PC-3 (cell line): Measurements from ENCODE around the gene GULP1. TPM values are rescaled to one million over a fixed set of nuclear protein-coding genes. Genes with fewer than 3 reads are reported as not detected.

Source experiments
- ATAC-seq: fragments of 200-7000 bp; cut with Tn5 transposase; 2 replicates; pipeline ENCODE4 v1.9.1; 2020; ENCODE audit warnings: mild to moderate bottlenecking, moderate library complexity
- BruUV-seq: library from RNA; stranded (reverse); fragments of 400-500 nt; replicated peaks from 2 replicates; lab custom pipeline; 2021; lab: Mats Ljungman, UMichigan
- CTCF ChIA-PET: fragments of 300-600 bp; sonication (Branson Sonifier 250); formaldehyde crosslinking; loops from one replicate; lab custom pipeline; 2022; ENCODE audit warnings: antibody characterized with exemption; lab: Charles Lee
- POLR2A ChIA-PET: fragments of 300-600 bp; sonication (Branson Sonifier 250); formaldehyde crosslinking; loops from one replicate; lab custom pipeline; 2022; ENCODE audit warnings: antibody characterized with exemption; ENCODE audit not compliant: unreplicated experiment; lab: Charles Lee
- DNase-seq: peaks from one replicate; pipeline ENCODE4 v3.0.0-alpha.2; 2015
- H2AFZ ChIP-seq: fragments of 300-600 bp; sonication (generic); 2 replicates; pipeline ENCODE4 v1.6.0; 2016; ENCODE audit warnings: antibody characterized with exemption, low read length
- H3F3A ChIP-seq: fragments of 300-600 bp; sonication (generic); one replicate; pipeline ENCODE4 v1.6.0; 2017; ENCODE audit warnings: antibody characterized with exemption, low read length, control low read depth, mild to moderate bottlenecking; ENCODE audit not compliant: unreplicated experiment
- H3K27ac ChIP-seq: fragments of 300-600 bp; sonication (generic); 2 replicates; pipeline ENCODE4 v1.5.1; 2016; ENCODE audit warnings: mild to moderate bottlenecking, low read length
- H3K27me3 ChIP-seq: fragments of 300-600 bp; sonication (generic); 2 replicates; pipeline ENCODE4 v1.6.1; 2016; ENCODE audit warnings: low read length, mixed read lengths
- H3K36me3 ChIP-seq: fragments of 300-600 bp; sonication (generic); 2 replicates; pipeline ENCODE4 v1.6.1; 2016; ENCODE audit warnings: low read depth, mixed run types, low read length, mixed read lengths
- H3K4me1 ChIP-seq: fragments of 300-600 bp; sonication (generic); 2 replicates; pipeline ENCODE4 v1.5.1; 2016; ENCODE audit warnings: low read length; ENCODE audit not compliant: insufficient read depth
- H3K4me2 ChIP-seq: fragments of 300-600 bp; sonication (generic); 2 replicates; pipeline ENCODE4 v1.6.0; 2016; ENCODE audit warnings: low read length
- H3K4me3 ChIP-seq: fragments of 300-600 bp; sonication (generic); 2 replicates; pipeline ENCODE4 v1.5.1; 2016; ENCODE audit warnings: mild to moderate bottlenecking, low read length, mixed read lengths
- H3K79me2 ChIP-seq: fragments of 300-600 bp; sonication (generic); 2 replicates; pipeline ENCODE4 v1.6.1; 2017; ENCODE audit warnings: low read length, mixed read lengths
- H3K9ac ChIP-seq: fragments of 300-600 bp; sonication (generic); 2 replicates; pipeline ENCODE4 v1.6.0; 2016; ENCODE audit warnings: mild to moderate bottlenecking, low read length
- H3K9me2 ChIP-seq: fragments of 300-600 bp; sonication (generic); replicated peaks from 2 replicates; pipeline ENCODE4 v1.6.1; 2016; ENCODE audit warnings: mixed run types, low read length, mixed read lengths
- H3K9me3 ChIP-seq: fragments of 300-600 bp; sonication (generic); 2 replicates; pipeline ENCODE4 v1.6.1; 2016; ENCODE audit warnings: low read length, mixed read lengths
- H4K20me1 ChIP-seq: fragments of 300-600 bp; sonication (generic); 2 replicates; pipeline ENCODE4 v1.6.1; 2016; ENCODE audit warnings: low read length, mixed read lengths
- CTCF ChIP-seq: fragments of 300-600 bp; sonication (generic); conservative IDR thresholded peaks from 2 replicates; pipeline ENCODE4 v1.5.1; 2017; ENCODE audit warnings: antibody characterized with exemption, low read depth, mild to moderate bottlenecking, low read length
- EZH2 ChIP-seq: fragments of 300-600 bp; sonication (generic); IDR thresholded peaks from one replicate; pipeline ENCODE4 v1.6.1; 2017; ENCODE audit warnings: antibody characterized with exemption, mild to moderate bottlenecking, low read length; ENCODE audit not compliant: unreplicated experiment
- EZH2phosphoT487 ChIP-seq: fragments of 300-600 bp; sonication (generic); IDR thresholded peaks from 2 replicates; pipeline ENCODE4 v1.6.1; 2018; ENCODE audit warnings: mild to moderate bottlenecking, antibody characterized with exemption, low read length, borderline replicate concordance
- intact Hi-C: fragments of 100-400 bp; cut with micrococcal nuclease; formaldehyde crosslinking; loops from 2 replicates; pipeline ENCODE4 v1.9.0; 2023
- total RNA-seq: library from RNA; depleted of rRNA; stranded (reverse); fragments of >200 nt; gene quantifications from 2 replicates; pipeline ENCODE4 v1.2.3, GENCODE V29; 2014

GULP1 gene
- total RNA-seq, 1 experiment from 2014 or later, result 25.5 TPM

- no peak overlapping the region for H3K4me3 ChIP-seq
- H3K27me3 ChIP-seq, result no peaks in the 10 kb centered on the region
- no TSS peak for BruUV-seq
- no peak overlapping the region for H3K9ac ChIP-seq
- H3F3A ChIP-seq, result no peaks in the 10 kb centered on the region
- CTCF ChIA-PET, result no interaction called here
- no peaks in the 10 kb centered on the region for H3K4me1 ChIP-seq
- H3K4me2 ChIP-seq, result no peak overlapping the region
- H3K9me3 ChIP-seq, result no peaks in the 10 kb centered on the region
- no peak overlapping the region for H3K27ac ChIP-seq
- POLR2A ChIA-PET, result interaction anchor here (0.5 kb wide), 1 partner anchor 53 kb away, joined by 3 read pairs; no protein-coding TSS in a partner anchor
- no peaks in the 10 kb centered on the region for H3K9me2 ChIP-seq
- H4K20me1 ChIP-seq, result no peaks in the 10 kb centered on the region
- H2AFZ ChIP-seq, result no peak overlapping the region
- DNase-seq (no peak), ATAC-seq (no peak)
- TF ChIP-seq CTCF (no peak), EZH2 (no peak), EZH2phosphoT487 (no peak)
- intact Hi-C loops, result no loop called here
- no peaks in the 10 kb centered on the region for H3K79me2 ChIP-seq
- H3K36me3 ChIP-seq, result no peaks in the 10 kb centered on the region
These were observed 159.2 kb downstream of the GULP1 start for GRCh38 chr2:188450732-188451483.

DNA sequence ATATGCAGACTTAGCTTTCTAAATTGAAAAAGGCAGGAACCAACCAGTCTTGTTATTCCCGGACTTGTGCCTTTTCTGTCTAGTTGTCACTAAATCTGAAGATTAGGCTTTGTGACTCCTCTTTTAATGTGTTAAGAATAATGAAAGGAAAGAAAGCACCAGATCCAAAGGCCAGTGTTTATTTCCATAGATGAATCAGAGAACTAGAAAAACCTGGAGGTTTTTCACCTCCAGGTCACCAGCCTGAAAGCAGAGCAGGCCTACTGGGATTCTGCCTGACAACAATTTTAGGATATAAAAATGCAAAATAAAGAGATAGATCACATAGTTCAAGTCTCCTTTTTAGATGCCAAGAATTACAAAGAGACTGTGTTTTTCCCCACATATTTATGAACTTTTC is 160.4 kb downstream of the GULP1 start:
- Histone ChIP-seq H3K9me2 (no peaks in the 10 kb centered on the region), H4K20me1 (no peaks in the 10 kb centered on the region), H3K9me3 (no peaks in the 10 kb centered on the region), H3K4me1 (no peaks in the 10 kb centered on the region), H3F3A (no peaks in the 10 kb centered on the region), H3K27me3 (no peaks in the 10 kb centered on the region), H3K36me3 (no peaks in the 10 kb centered on the region), H3K4me2 (no peak overlapping the region), H3K4me3 (no peak overlapping the region), H3K27ac (no peak overlapping the region), H3K9ac (no peak overlapping the region), H3K79me2 (no peaks in the 10 kb centered on the region), H2AFZ (no peak overlapping the region)
- TF ChIP-seq EZH2 (no peak), CTCF (no peak), EZH2phosphoT487 (no peak)
- ATAC-seq (no peak), DNase-seq (no peak)
- ChIA-PET POLR2A (no interaction called here), CTCF (no interaction called here)
- intact Hi-C loops, result no loop called here
- BruUV-seq, result no TSS peak
